HG03025 (cell line): ENCODE results near the gene ZNF808.
A peak's percentile ranks its signal among the peaks of the same experiment; 100 is the strongest.
"Not testable (repeated sequence)": the region's sequence is repeated elsewhere in the genome, so short reads cannot be mapped to it uniquely, and the experiment has no call there.

Experiments
- ATAC-seq: cut with Tn5 transposase; IDR thresholded peaks from one replicate; pipeline ENCODE4 v1.9.1; 2021; ENCODE audit warnings: mild to moderate bottlenecking, moderate library complexity; ENCODE audit not compliant: unreplicated experiment, low FRiP score

The ZNF808 gene

GRCh38 chr19:52592301-52592700 is 64.8 kb downstream of the ZNF808 start:
- no peak for ATAC-seq

GRCh38 chr19:52593441-52593840 is 66.0 kb downstream of the ZNF808 start:
- not testable (repeated sequence) for ATAC-seq

GRCh38 chr19:52599241-52599640 is 71.8 kb downstream of the ZNF808 start:
- no peak for ATAC-seq

GRCh38 chr19:52600639-52601024 is 73.2 kb downstream of the ZNF808 start:
- ATAC-seq = peak; percentile 33

- ATAC-seq = peak; percentile 86
Observed at GRCh38 chr19:52601025-52601973, 73.8 kb downstream of the ZNF808 start.

- ATAC-seq = not testable (repeated sequence)
Observed at GRCh38 chr19:52601974-52602366, 74.5 kb downstream of the ZNF808 start.

- no peak for ATAC-seq
Observed at GRCh38 chr19:52602941-52603340, 75.5 kb downstream of the ZNF808 start.

- no peak for ATAC-seq
Observed at GRCh38 chr19:52603558-52604207, 76.2 kb downstream of the ZNF808 start.
